Measurements from ENCODE around the gene CCDC141. TPM values are rescaled to one million over a fixed set of nuclear protein-coding genes. Genes with fewer than 3 reads are reported as not detected.

The CCDC141 gene
- polyA plus RNA-seq, 1 donor from 2014 or later = 0.27 TPM

DNA sequence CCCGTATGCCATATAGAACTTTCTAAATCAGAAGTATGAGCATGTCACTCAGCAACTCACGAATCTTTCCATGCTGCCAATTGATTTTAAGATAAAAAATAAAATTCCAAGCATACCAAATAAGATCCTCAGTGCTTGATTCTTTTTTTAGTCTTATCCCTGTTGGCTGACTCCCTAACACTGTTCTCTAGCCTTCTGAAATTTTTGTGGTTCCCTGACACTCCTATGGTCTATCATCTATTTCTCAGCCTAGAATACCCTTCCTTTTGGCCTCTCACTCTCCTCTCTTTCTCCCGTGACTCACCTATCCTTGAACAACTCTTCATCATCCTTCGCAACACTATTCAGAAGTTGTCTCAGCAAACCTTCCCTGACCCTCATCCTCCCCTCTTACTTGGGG lies 50.5 kb downstream of the CCDC141 start:
- H3K27ac ChIP-seq (ENCODE audit: low read length) = no peak overlapping the region
- no peak overlapping the region for H3K9ac ChIP-seq (ENCODE audit: low read length)
- no peak overlapping the region for H3K4me2 ChIP-seq (ENCODE audit: low read length)
- no peaks in the 10 kb centered on the region for H3K9me3 ChIP-seq (ENCODE audit: low read length)
- H3K4me3 ChIP-seq (ENCODE audit: low read length) = no peak overlapping the region
- H3K27me3 ChIP-seq (ENCODE audit: insufficient read depth, low read depth, low read length) = no peaks in the 10 kb centered on the region
- no peaks in the 10 kb centered on the region for H3K36me3 ChIP-seq (ENCODE audit: insufficient read depth, low read length)
- no peaks in the 10 kb centered on the region for H3F3A ChIP-seq (ENCODE audit: insufficient read depth, low read length, poor library complexity, severe bottlenecking)
- no peaks in the 10 kb centered on the region for H3K79me2 ChIP-seq (replicated peaks; ENCODE audit: insufficient read depth, low read length)
- no peak overlapping the region for H2AFZ ChIP-seq (ENCODE audit: low read depth, low read length)
- no peaks in the 10 kb centered on the region for H3K9me2 ChIP-seq (ENCODE audit: insufficient read depth, low read length)
- no peak for TF ChIP-seq SMC3 (conservative IDR thresholded peaks at IDR 0.05; ENCODE audit: poor library complexity)
- TF ChIP-seq EZH2 (IDR thresholded peaks at IDR 0.05; ENCODE audit: borderline replicate concordance, insufficient read depth, low read length, poor library complexity, severe bottlenecking) = no peak
- no peak for TF ChIP-seq MXI1 (conservative IDR thresholded peaks at IDR 0.05; ENCODE audit: poor library complexity, severe bottlenecking)
- no peak for TF ChIP-seq TAF1 (IDR thresholded peaks at IDR 0.05; ENCODE audit: low read depth)
- TF ChIP-seq, protein P1, sequence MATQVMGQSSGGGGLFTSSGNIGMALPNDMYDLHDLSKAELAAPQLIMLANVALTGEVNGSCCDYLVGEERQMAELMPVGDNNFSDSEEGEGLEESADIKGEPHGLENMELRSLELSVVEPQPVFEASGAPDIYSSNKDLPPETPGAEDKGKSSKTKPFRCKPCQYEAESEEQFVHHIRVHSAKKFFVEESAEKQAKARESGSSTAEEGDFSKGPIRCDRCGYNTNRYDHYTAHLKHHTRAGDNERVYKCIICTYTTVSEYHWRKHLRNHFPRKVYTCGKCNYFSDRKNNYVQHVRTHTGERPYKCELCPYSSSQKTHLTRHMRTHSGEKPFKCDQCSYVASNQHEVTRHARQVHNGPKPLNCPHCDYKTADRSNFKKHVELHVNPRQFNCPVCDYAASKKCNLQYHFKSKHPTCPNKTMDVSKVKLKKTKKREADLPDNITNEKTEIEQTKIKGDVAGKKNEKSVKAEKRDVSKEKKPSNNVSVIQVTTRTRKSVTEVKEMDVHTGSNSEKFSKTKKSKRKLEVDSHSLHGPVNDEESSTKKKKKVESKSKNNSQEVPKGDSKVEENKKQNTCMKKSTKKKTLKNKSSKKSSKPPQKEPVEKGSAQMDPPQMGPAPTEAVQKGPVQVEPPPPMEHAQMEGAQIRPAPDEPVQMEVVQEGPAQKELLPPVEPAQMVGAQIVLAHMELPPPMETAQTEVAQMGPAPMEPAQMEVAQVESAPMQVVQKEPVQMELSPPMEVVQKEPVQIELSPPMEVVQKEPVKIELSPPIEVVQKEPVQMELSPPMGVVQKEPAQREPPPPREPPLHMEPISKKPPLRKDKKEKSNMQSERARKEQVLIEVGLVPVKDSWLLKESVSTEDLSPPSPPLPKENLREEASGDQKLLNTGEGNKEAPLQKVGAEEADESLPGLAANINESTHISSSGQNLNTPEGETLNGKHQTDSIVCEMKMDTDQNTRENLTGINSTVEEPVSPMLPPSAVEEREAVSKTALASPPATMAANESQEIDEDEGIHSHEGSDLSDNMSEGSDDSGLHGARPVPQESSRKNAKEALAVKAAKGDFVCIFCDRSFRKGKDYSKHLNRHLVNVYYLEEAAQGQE (IDR thresholded peaks at IDR 0.05; ENCODE audit: borderline replicate concordance) = no peak
- no peak for TF ChIP-seq EP300 (conservative IDR thresholded peaks at IDR 0.05; ENCODE audit: poor library complexity, severe bottlenecking)
- TF ChIP-seq POLR2AphosphoS5 (IDR thresholded peaks at IDR 0.05) = no peak
- no peaks in the 10 kb centered on the region for H4K20me1 ChIP-seq (ENCODE audit: insufficient read depth)

DNA sequence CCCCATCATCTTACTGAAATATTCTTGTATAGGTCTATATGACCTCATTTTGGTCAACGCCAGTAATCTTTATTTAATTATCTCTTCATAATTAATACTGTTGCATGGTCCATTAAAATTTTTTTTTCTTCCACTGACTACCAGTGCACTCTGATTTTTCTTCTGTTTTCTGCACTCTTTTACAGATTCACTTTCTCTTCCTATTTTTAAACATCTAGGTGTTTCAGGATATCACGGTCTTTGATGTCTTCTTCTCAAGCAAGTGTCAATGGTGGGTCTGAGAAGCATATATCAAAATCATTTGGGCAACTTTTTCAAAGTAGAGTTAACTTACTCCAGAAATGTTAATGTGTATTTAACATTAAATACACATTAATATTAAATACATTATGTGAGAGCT lies 51.4 kb downstream of the CCDC141 start:
- H3K4me3 ChIP-seq (ENCODE audit: low read length) = no peak overlapping the region
- H3K79me2 ChIP-seq (replicated peaks; ENCODE audit: insufficient read depth, low read length) = no peaks in the 10 kb centered on the region
- TF ChIP-seq SMC3 (conservative IDR thresholded peaks at IDR 0.05; ENCODE audit: poor library complexity) = no peak
- no peak for TF ChIP-seq TAF1 (IDR thresholded peaks at IDR 0.05; ENCODE audit: low read depth)
- no peak for TF ChIP-seq MXI1 (conservative IDR thresholded peaks at IDR 0.05; ENCODE audit: poor library complexity, severe bottlenecking)
- TF ChIP-seq, protein P1 (IDR thresholded peaks at IDR 0.05; ENCODE audit: borderline replicate concordance) = no peak
- no peak for TF ChIP-seq RAD21 (conservative IDR thresholded peaks at IDR 0.05)
- no peak for TF ChIP-seq POLR2AphosphoS5 (IDR thresholded peaks at IDR 0.05)
- TF ChIP-seq, protein P2, sequence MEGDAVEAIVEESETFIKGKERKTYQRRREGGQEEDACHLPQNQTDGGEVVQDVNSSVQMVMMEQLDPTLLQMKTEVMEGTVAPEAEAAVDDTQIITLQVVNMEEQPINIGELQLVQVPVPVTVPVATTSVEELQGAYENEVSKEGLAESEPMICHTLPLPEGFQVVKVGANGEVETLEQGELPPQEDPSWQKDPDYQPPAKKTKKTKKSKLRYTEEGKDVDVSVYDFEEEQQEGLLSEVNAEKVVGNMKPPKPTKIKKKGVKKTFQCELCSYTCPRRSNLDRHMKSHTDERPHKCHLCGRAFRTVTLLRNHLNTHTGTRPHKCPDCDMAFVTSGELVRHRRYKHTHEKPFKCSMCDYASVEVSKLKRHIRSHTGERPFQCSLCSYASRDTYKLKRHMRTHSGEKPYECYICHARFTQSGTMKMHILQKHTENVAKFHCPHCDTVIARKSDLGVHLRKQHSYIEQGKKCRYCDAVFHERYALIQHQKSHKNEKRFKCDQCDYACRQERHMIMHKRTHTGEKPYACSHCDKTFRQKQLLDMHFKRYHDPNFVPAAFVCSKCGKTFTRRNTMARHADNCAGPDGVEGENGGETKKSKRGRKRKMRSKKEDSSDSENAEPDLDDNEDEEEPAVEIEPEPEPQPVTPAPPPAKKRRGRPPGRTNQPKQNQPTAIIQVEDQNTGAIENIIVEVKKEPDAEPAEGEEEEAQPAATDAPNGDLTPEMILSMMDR (IDR thresholded peaks at IDR 0.05; ENCODE audit: poor library complexity, severe bottlenecking) = no peak
- TF ChIP-seq EP300 (conservative IDR thresholded peaks at IDR 0.05; ENCODE audit: poor library complexity, severe bottlenecking) = no peak
- no peak for TF ChIP-seq EZH2 (IDR thresholded peaks at IDR 0.05; ENCODE audit: borderline replicate concordance, insufficient read depth, low read length, poor library complexity, severe bottlenecking)
- H3K27ac ChIP-seq (ENCODE audit: low read length) = no peak overlapping the region
- no peaks in the 10 kb centered on the region for H3F3A ChIP-seq (ENCODE audit: insufficient read depth, low read length, poor library complexity, severe bottlenecking)
- no peaks in the 10 kb centered on the region for H3K9me3 ChIP-seq (ENCODE audit: low read length)
- no peaks in the 10 kb centered on the region for H3K27me3 ChIP-seq (ENCODE audit: insufficient read depth, low read depth, low read length)
- no peaks in the 10 kb centered on the region for H3K9me2 ChIP-seq (ENCODE audit: insufficient read depth, low read length)
- no peaks in the 10 kb centered on the region for H4K20me1 ChIP-seq (ENCODE audit: insufficient read depth)
- no peak overlapping the region for H3K4me2 ChIP-seq (ENCODE audit: low read length)
- H3K36me3 ChIP-seq (ENCODE audit: insufficient read depth, low read length) = no peaks in the 10 kb centered on the region
- no peak overlapping the region for H3K9ac ChIP-seq (ENCODE audit: low read length)
- H2AFZ ChIP-seq (ENCODE audit: low read depth, low read length) = no peak overlapping the region

All from neural cell (in vitro differentiated cells).